Astrocyte (in vitro differentiated cells and primary cell): ENCODE results near the gene RITA1. TPM values are rescaled to one million over a fixed set of nuclear protein-coding genes. Genes with fewer than 3 reads are reported as not detected.
A peak's percentile ranks its signal among the peaks of the same experiment; 100 is the strongest.

Experiments used
- DNase-seq: peaks from one replicate; pipeline ENCODE4 v3.0.0-alpha.2; 2010; ENCODE audit warnings: low read depth
- FAIRE-seq: peaks from 2 replicates; lab custom pipeline; 2011; peaks lifted over from hg19 to GRCh38; lab: Jason Lieb, UNC
- H2AFZ ChIP-seq: 2 replicates; pipeline ENCODE4 v1.6.0; 2012; ENCODE audit warnings: low read depth, low read length, inconsistent platforms
- H3K27ac ChIP-seq: 2 replicates; pipeline ENCODE4 v1.5.1; 2011; ENCODE audit warnings: low read depth, low read length, inconsistent platforms
- H3K27me3 ChIP-seq: 2 replicates; pipeline ENCODE4 v1.6.0; 2011; ENCODE audit warnings: low read length, inconsistent platforms; ENCODE audit not compliant: insufficient read depth
- H3K36me3 ChIP-seq: 2 replicates; pipeline ENCODE4 v1.5.1; 2011; ENCODE audit warnings: low read length, inconsistent platforms; ENCODE audit not compliant: insufficient read depth
- H3K4me1 ChIP-seq: 2 replicates; pipeline ENCODE4 v1.5.1; 2011; ENCODE audit warnings: low read length, inconsistent platforms; ENCODE audit not compliant: insufficient read depth
- H3K4me2 ChIP-seq: 2 replicates; pipeline ENCODE4 v1.6.0; 2012; ENCODE audit warnings: low read length, inconsistent platforms
- H3K4me3 ChIP-seq: 2 replicates; pipeline ENCODE4 v1.5.1; 2011; ENCODE audit warnings: low read depth, mild to moderate bottlenecking, low read length, inconsistent platforms; ENCODE audit not compliant: insufficient read depth
- H3K79me2 ChIP-seq: 2 replicates; pipeline ENCODE4 v1.6.0; 2012; ENCODE audit warnings: mild to moderate bottlenecking, low read length, inconsistent platforms; ENCODE audit not compliant: insufficient read depth
- H3K9ac ChIP-seq: 2 replicates; pipeline ENCODE4 v1.6.0; 2012; ENCODE audit warnings: mild to moderate bottlenecking, low read length, inconsistent platforms
- H3K9me3 ChIP-seq: 2 replicates; pipeline ENCODE4 v1.5.1; 2012; ENCODE audit warnings: low read depth, mild to moderate bottlenecking, low read length, inconsistent platforms; ENCODE audit not compliant: insufficient read depth
- H4K20me1 ChIP-seq: 2 replicates; pipeline ENCODE4 v1.6.0; 2012; ENCODE audit warnings: low read length, inconsistent platforms; ENCODE audit not compliant: insufficient read depth
- H3K27ac Mint-ChIP-seq: one replicate; pipeline ENCODE4 v1.8.0; 2021; ENCODE audit warnings: mild to moderate bottlenecking, mixed read lengths; ENCODE audit not compliant: unreplicated experiment
- H3K27me3 Mint-ChIP-seq: one replicate; pipeline ENCODE4 v1.8.0; 2021; ENCODE audit warnings: low read depth, mixed read lengths; ENCODE audit not compliant: unreplicated experiment
- H3K36me3 Mint-ChIP-seq: one replicate; pipeline ENCODE4 v1.8.0; 2021; ENCODE audit warnings: low read depth, mixed read lengths; ENCODE audit not compliant: unreplicated experiment
- H3K4me1 Mint-ChIP-seq: one replicate; pipeline ENCODE4 v1.8.0; 2021; ENCODE audit warnings: low read depth, mixed read lengths; ENCODE audit not compliant: unreplicated experiment
- H3K4me3 Mint-ChIP-seq: one replicate; pipeline ENCODE4 v1.8.0; 2021; ENCODE audit warnings: mild to moderate bottlenecking, moderate library complexity, mixed read lengths; ENCODE audit not compliant: unreplicated experiment
- H3K9me3 Mint-ChIP-seq: one replicate; pipeline ENCODE4 v1.8.0; 2021; ENCODE audit warnings: mild to moderate bottlenecking, mixed read lengths; ENCODE audit not compliant: unreplicated experiment
- EZH2 ChIP-seq: IDR thresholded peaks from 2 replicates; pipeline ENCODE4 v1.6.1; 2012; ENCODE audit warnings: mild to moderate bottlenecking, low read length, inconsistent platforms; ENCODE audit not compliant: insufficient read depth
- total RNA-seq: library from RNA; stranded (reverse); gene quantifications from 2 replicates; pipeline ENCODE4 v1.2.1, GENCODE V29; 2021
- TF ChIP-seq, protein P1 (sequence below): IDR thresholded peaks from 2 replicates; pipeline ENCODE4 v1.5.1; 2011; ENCODE audit warnings: low read depth, mild to moderate bottlenecking, inconsistent platforms, low read length, moderate library complexity; ENCODE audit not compliant: insufficient read depth

Gene RITA1
- total RNA-seq, 1 donor from 2014 or later, result 23.5 TPM

- Histone ChIP-seq H3K36me3 (no peaks in the 10 kb centered on the region), H3K4me2 (no peak overlapping the region), H3K9ac (no peak overlapping the region), H3K79me2 (peaks cover 6% of the 10 kb centered on the region), H2AFZ (no peak overlapping the region), H3K27me3 (no peaks in the 10 kb centered on the region), H3K27ac (no peak overlapping the region), H3K4me1 (peaks cover 34% of the 10 kb centered on the region), H3K9me3 (no peaks in the 10 kb centered on the region), H4K20me1 (no peaks in the 10 kb centered on the region), H3K4me3 (no peak overlapping the region)
- no peak for TF ChIP-seq EZH2
- TF ChIP-seq, protein P1, sequence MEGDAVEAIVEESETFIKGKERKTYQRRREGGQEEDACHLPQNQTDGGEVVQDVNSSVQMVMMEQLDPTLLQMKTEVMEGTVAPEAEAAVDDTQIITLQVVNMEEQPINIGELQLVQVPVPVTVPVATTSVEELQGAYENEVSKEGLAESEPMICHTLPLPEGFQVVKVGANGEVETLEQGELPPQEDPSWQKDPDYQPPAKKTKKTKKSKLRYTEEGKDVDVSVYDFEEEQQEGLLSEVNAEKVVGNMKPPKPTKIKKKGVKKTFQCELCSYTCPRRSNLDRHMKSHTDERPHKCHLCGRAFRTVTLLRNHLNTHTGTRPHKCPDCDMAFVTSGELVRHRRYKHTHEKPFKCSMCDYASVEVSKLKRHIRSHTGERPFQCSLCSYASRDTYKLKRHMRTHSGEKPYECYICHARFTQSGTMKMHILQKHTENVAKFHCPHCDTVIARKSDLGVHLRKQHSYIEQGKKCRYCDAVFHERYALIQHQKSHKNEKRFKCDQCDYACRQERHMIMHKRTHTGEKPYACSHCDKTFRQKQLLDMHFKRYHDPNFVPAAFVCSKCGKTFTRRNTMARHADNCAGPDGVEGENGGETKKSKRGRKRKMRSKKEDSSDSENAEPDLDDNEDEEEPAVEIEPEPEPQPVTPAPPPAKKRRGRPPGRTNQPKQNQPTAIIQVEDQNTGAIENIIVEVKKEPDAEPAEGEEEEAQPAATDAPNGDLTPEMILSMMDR, result no peak
- H3K27me3 Mint-ChIP-seq, result no peaks in the 10 kb centered on the region
- FAIRE-seq (no peak), DNase-seq (no peak)
- no peaks in the 10 kb centered on the region for H3K9me3 Mint-ChIP-seq
- no peak overlapping the region for H3K27ac Mint-ChIP-seq
- H3K36me3 Mint-ChIP-seq, result peaks cover 20% of the 10 kb centered on the region
- H3K4me3 Mint-ChIP-seq, result no peak overlapping the region
- H3K4me1 Mint-ChIP-seq, result peaks cover 32% of the 10 kb centered on the region
Measured at GRCh38 chr12:113226696-113227568, 41.4 kb downstream of the RITA1 start.

DNA sequence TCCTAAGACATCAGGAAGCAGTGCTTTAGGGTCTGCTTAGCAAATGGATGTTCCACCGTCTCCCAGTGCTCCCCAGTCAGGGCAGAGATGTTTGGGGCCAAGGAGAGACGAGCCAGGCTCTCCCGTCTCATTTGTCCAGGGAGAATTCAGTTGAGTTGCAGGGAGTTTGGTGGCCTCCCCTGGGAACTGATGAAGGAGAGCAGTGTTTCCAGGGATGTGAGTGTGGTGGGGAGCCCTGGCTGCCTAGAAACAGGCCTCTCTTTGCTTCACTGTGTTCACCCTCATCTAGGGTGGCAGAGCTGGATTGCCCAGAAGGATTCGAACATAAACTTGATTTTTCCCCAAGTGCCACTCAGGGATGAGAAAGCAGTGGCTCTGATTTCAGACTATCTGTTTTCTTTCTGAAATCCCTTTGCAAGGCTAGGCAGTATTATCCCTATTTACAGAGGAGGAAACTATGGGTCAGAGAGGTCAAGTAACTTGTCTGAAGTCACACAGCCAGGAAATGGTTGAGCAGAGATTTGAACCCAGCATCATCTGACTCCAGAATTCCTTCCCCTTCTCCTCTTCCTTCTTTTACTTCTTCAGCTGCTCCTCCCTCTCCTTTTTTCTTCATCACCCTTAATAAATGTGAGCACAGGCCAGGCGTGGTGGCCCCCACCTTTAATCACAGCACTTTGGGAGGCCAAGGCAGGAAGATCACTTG, 42.3 kb downstream of the RITA1 start:
- Histone ChIP-seq H3K4me3 (no peak overlapping the region), H3K27ac (no peak overlapping the region), H3K4me2 (no peak overlapping the region), H3K9me3 (no peaks in the 10 kb centered on the region), H3K36me3 (no peaks in the 10 kb centered on the region), H3K9ac (no peak overlapping the region), H4K20me1 (no peaks in the 10 kb centered on the region), H3K79me2 (peaks cover 3% of the 10 kb centered on the region), H2AFZ (no peak overlapping the region), H3K4me1 (peaks cover 34% of the 10 kb centered on the region), H3K27me3 (no peaks in the 10 kb centered on the region)
- Mint-ChIP-seq H3K9me3 (no peaks in the 10 kb centered on the region), H3K4me1 (peaks cover 24% of the 10 kb centered on the region), H3K4me3 (no peak overlapping the region), H3K36me3 (peaks cover 22% of the 10 kb centered on the region), H3K27ac (peak overlapping the region; percentile 41), H3K27me3 (no peaks in the 10 kb centered on the region)
- no peak for TF ChIP-seq EZH2
- TF ChIP-seq, protein P1, result no peak
- no peak for FAIRE-seq
- no peak for DNase-seq
